Stimulated activated CD8-positive, alpha-beta memory T cell treated with anti-CD3 and anti-CD28 coated beads, Interleukin-7, amount 100 ng/mL, for 24 hours (primary cell): ENCODE data around the gene BCAS3.

Experiments
- DNase-seq: peaks from one replicate; pipeline ENCODE4 v3.0.0-alpha.2; 2020; ENCODE audit warnings: low read depth

The BCAS3 gene

GRCh38 chr17:61254904-61255303, 577.3 kb downstream of the BCAS3 start:
- no peak for DNase-seq

- DNase-seq: no peak
Measured at GRCh38 chr17:61255647-61256046, 578.0 kb downstream of the BCAS3 start.

- no peak for DNase-seq
Measured at GRCh38 chr17:61259360-61259759, 581.7 kb downstream of the BCAS3 start.

GRCh38 chr17:61260071-61260797, 582.6 kb downstream of the BCAS3 start:
- no peak for DNase-seq

GRCh38 chr17:61261001-61261637, 583.5 kb downstream of the BCAS3 start:
- DNase-seq: no peak

- no peak for DNase-seq
Measured at GRCh38 chr17:61265397-61265796, 587.7 kb downstream of the BCAS3 start.

GRCh38 chr17:61267847-61268246, 590.2 kb downstream of the BCAS3 start:
- DNase-seq: no peak

GRCh38 chr17:61275395-61275794, 597.7 kb downstream of the BCAS3 start:
- no peak for DNase-seq

- no peak for DNase-seq
Measured at GRCh38 chr17:61276806-61277205, 599.2 kb downstream of the BCAS3 start.

GRCh38 chr17:61279476-61280145, 602.0 kb downstream of the BCAS3 start:
- DNase-seq: no peak

- DNase-seq: no peak
Measured at GRCh38 chr17:61280338-61280737, 602.7 kb downstream of the BCAS3 start.

- no peak for DNase-seq
Measured at GRCh38 chr17:61280851-61281250, 603.2 kb downstream of the BCAS3 start.

- no peak for DNase-seq
Measured at GRCh38 chr17:61282377-61282776, 604.7 kb downstream of the BCAS3 start.

- no peak for DNase-seq
Measured at GRCh38 chr17:61283043-61283442, 605.4 kb downstream of the BCAS3 start.

GRCh38 chr17:61284174-61284573, 606.5 kb downstream of the BCAS3 start:
- no peak for DNase-seq

GRCh38 chr17:61284746-61285145, 607.1 kb downstream of the BCAS3 start:
- no peak for DNase-seq

- DNase-seq: no peak
Measured at GRCh38 chr17:61285526-61286320, 608.1 kb downstream of the BCAS3 start.

- DNase-seq: no peak
Measured at GRCh38 chr17:61286449-61286848, 608.8 kb downstream of the BCAS3 start.

- no peak for DNase-seq
Measured at GRCh38 chr17:61289408-61290385, 612.0 kb downstream of the BCAS3 start.

GRCh38 chr17:61291451-61292285, 614.0 kb downstream of the BCAS3 start:
- no peak for DNase-seq
